GM18505 (cell line): ENCODE results near the gene DAPP1.

ENCODE experiments used
- ATAC-seq: cut with Tn5 transposase; IDR thresholded peaks from one replicate; pipeline ENCODE4 v1.9.1; 2021; ENCODE audit not compliant: unreplicated experiment
- POLR2A ChIP-seq: IDR thresholded peaks from 4 replicates; pipeline ENCODE4 v1.6.1; 2011; ENCODE audit warnings: borderline replicate concordance; ENCODE audit not compliant: insufficient read depth, insufficient read length; ENCODE audit errors: extremely low read depth

DAPP1 gene

DNA sequence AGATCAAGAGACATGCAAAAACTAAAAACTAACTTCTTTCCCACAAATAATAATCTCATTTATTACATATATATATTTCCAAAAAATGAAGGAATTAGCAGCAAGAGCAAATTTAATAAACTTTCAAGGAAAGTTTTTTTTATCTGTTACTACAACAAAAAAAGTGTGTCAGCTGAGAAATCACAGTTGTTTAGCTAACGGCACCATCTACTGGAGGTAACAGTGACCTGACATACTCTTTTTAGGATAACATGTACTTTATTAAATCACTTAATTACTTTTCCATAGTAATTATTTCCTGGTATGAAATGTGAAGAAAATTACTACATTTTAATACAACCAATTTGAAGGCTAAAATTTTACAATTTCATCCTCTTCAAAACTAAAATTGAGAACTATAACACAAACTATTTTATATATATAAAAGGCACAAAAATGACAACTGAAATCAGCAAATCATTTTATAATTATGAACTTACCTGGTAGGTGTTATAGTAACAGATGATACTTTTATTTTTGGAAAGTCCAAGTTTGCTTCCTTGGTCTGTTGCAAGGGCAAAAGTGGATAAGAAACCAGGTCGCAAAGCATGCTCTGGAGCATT is 68.5 kb downstream of the DAPP1 start:
- ATAC-seq, result peak; percentile 64
- no peak for TF ChIP-seq POLR2A

DNA sequence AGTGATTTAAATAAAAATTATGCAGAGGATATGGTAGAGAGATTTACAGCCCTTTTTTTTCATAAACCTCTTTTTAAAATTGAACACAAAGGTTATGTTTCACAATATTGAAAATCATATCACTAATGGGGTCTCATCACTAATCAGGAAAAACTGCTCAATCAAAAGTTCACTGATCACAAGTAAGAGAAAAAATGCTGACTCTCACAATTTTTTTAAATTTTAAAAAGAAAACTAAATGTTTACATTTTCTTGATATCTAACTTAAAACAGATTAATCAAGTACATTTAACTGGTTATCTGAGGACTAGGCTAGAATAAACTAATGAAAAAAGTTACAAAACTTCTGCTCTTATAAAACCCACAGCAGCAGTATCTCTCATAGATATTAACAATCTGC is 69.1 kb downstream of the DAPP1 start:
- TF ChIP-seq POLR2A, result no peak
- ATAC-seq, result no peak

DNA sequence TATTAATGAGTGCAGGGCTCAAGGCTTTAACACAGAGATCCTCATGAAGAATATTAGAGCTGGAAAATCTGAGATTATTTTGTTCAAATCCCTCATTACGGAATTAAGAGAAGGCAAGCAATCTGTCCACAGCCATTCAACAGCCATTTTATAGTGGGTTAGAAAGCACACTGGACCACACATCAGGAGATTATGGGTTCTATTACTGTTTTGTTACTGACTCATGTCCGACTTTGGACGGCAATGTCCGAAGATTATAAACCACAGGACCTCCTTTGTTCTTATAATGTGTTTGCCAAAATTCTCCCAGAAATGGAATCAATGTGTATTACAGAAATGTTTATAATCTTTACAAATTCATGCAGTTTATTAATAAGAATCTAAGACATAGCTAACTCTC is 69.5 kb downstream of the DAPP1 start:
- ATAC-seq, result no peak
- no peak for TF ChIP-seq POLR2A

DNA sequence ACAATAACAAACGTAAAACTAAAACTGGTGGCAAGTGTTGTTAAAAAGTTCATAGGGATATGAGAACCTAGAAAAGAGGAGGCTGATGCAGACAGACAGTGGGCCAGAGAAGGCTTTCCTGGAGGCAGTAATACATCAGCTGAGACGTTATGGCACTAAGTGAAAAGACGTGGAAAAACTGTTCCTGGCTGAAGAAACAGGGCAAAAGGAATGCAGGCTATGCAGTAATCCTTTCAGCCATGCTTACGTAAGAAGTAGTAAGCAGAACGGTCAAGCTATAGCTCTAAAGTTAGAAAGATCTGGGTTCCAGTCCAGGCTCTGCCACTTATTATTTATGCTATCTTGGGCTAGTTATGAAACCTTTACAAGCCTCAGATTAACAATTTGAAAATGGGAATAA is 71.2 kb downstream of the DAPP1 start:
- ATAC-seq, result no peak
- no peak for TF ChIP-seq POLR2A

DNA sequence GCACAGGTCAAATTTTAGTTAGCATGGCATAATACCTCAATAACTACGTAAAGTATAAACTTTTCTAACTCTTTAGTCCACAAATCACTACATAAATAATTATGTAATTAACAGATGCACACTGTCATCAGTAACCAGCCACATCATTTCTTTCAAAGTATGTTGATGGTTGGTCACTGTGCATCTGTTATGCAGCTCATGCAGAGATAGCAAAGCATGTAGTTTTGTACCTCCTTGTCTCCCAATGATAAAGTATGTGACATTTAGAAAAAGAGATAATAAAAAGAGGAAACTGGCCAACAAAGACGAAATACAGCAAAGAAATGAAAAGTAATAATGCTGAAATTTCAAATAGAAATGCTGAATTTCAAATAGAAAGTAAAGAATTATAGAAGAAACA is 74.7 kb downstream of the DAPP1 start:
- no peak for ATAC-seq
- no peak for TF ChIP-seq POLR2A

DNA sequence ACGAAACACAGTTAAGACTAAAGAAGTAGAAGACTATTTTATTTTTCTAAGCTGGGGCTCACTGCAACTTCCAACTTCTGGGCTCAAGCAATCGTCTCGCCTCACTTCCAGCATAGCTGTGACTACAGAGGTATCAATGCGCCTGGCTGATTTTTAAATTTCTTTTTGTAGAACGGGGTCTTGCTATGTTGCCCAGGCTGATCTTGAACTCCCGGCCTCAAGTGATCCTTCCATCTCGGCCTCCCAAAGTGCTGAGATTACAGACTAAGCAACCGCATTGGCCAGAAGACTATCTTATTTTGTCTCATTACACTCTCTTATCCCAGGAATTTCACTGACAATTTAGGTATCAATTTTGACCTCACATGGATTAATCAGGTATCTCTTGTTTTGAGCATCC is 76.4 kb downstream of the DAPP1 start:
- no peak for TF ChIP-seq POLR2A
- ATAC-seq, result no peak

DNA sequence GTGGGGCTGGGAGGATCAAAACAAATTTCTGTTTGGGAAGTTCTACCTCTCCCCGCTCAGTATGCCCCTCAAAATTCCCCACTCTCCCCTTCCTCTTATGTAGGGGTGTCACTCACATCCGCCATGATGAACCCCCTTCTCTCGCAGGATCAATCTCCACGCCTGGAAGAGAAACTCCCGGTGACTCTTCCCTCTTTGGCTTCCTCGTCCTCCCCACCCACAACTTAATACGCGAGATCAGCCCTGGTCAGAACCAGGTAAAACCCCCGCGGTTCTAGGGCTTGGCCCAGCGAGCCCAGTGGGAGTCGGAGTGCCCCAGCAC is 77.2 kb downstream of the DAPP1 start:
- no peak for ATAC-seq
- no peak for TF ChIP-seq POLR2A

DNA sequence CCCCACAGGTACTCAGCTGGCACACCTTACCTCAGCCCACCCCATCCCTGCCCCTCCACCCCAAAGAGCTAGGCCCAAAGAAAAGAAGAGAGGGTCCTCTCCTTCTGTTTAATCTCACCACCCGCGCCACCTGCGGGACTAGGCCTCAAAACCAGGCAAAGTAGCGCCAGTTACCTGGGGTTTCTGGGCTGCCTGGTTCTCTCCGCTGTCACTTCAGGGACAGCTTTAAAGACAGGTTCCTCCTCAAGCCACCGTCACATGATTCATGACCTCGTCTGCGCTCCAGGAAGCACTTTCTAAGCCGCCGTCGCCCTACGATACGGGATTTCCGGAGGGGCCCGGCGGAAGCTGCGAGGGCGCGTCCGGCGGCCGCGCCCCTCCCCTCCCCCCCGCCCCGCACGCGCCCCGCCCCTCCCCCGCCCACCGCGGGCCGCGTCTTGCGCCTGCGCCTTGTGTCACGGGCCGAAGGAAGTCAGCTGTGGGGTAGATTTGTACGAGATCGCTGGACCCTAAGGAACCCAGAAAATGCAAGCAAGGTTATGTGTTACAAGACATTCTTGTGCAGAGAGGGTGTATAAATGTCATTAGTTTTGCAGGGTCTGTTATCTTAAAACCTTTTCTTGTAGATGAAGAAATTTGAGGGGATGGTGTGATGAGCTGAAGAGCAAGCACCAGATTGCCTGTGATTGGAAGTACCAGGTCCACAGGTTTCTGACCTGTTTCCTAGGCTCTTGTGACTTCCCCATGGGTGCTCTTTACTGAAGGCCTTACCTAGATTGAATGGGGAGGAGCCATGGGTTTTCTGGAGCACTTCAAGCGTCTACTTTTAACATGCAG is 77.8 kb downstream of the DAPP1 start, which contains the start of gene LAMTOR3:
TSS of gene LAMTOR3 (minus strand) at position 267 of the 837 bp plus-strand sequence. CDS start 464 bp downstream, outside the sequence.
- ATAC-seq, result peak; percentile 100
- peak; percentile 71 for TF ChIP-seq POLR2A

DNA sequence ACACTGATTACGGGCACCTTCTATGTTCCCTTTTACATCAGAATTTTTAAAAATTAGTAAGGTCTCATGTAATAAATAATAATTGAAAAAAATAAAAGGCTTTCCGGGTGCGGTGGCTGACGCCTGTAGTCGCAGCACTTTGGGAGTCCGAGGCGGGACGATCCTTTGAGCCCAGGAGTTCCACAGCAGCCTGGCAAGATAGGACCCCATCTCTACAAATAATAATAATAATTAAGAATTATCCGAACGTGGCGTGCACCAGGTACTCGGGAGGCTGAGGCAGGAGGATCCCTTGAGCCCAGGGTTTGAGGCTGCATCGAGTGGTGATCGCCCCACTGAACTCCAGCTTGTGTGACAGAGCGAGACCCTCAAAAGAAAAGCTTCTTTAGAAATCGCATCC is 78.4 kb downstream of the DAPP1 start:
- TF ChIP-seq POLR2A, result no peak
- no peak for ATAC-seq

DNA sequence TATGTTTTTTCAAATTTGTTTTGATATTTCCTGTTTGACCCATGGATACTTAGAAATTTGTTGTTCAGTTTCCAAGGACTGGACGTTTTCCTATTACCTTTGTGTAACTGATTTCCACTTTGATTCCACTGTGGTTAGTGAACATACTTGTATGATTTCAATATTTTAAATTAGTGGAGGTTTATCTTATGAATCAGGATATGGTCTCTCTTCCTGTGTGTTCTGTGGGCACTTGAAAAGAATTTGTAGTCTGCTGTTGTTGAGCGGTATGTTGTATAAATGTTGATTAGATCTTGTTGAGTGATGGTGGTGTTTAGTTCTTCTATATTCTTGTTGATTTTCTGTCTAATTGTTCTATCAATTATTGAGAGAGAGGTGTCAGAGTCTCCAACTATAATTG is 98.8 kb downstream of the DAPP1 start:
- no peak for TF ChIP-seq POLR2A
- no peak for ATAC-seq

DNA sequence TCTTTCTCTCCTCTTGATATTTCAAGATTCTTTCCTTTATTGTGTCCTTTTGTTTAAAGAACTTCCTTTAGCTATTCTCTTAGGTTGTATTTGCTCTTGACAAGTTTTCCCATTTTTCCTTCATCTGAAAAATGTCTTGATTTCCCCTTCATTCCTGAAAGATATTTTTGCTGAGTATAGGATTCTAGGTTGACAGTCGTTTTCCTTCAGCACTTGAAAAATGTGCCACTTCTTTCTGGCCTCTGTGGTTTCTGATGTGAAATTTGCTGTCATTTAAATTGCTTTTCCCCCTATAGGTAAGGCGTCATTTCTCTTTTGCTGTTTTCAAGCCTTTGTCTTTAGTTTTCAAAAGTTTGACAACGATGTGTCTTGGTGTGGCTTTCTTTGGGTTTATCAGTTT is 100.9 kb downstream of the DAPP1 start:
- TF ChIP-seq POLR2A, result no peak

DNA sequence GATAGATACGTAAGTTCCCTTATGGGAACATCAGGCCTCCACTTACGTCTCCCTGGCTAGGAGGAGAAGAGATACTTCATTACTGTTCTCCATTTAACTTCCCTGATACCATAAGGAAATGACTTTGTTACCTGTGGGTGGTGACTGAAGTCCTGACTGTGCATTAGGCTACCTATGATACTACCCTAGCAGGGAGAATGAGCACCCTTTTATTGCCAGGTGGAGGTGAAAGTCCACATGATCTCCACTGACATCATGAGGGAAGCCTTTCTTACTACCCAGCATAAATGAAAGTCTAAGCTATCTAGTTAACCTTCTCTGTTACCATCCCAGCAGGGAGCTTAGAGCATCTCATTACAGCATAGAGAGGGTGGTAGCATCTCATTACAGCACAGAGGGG is 102.0 kb downstream of the DAPP1 start:
- no peak for ATAC-seq
- no peak for TF ChIP-seq POLR2A

More for the DNA sequence above, 100.9 kb downstream of the DAPP1 start:
- no peak for ATAC-seq
